ENCODE data around the gene KRTAP13-2.

The KRTAP13-2 gene

GRCh38 chr21:30372139-30372770 lies at the start of gene KRTAP13-2:
TSS of gene KRTAP13-2 (minus strand) at chr21:30372271. CDS start at chr21:30372213, 58 bp downstream.
- no peak for DNase-seq (ENCODE audit: low spot score)

- DNase-seq (ENCODE audit: low spot score): no peak
Measured at GRCh38 chr21:30415993-30416392, 43.9 kb upstream of the KRTAP13-2 start.

GRCh38 chr21:30408782-30409494 lies 36.9 kb upstream of the KRTAP13-2 start:
- no peak for DNase-seq (ENCODE audit: low spot score)

GRCh38 chr21:30395731-30396130 lies 23.7 kb upstream of the KRTAP13-2 start, which contains the start of gene KRTAP13-1:
TSS of gene KRTAP13-1 (plus strand) at chr21:30396031. CDS start at chr21:30396087, 56 bp downstream.
- no peak for DNase-seq (ENCODE audit: low spot score)

- DNase-seq (ENCODE audit: low spot score): no peak
Measured at GRCh38 chr21:30391492-30392025, 19.5 kb upstream of the KRTAP13-2 start.

GRCh38 chr21:30382201-30382600 lies 10.1 kb upstream of the KRTAP13-2 start:
- no peak for DNase-seq (ENCODE audit: low spot score)

- no peak for DNase-seq (ENCODE audit: low spot score)
Measured at GRCh38 chr21:30355906-30356305, 16.2 kb downstream of the KRTAP13-2 start.

GRCh38 chr21:30354308-30355005 lies 17.6 kb downstream of the KRTAP13-2 start:
- DNase-seq (ENCODE audit: low spot score): no peak

- no peak for DNase-seq (ENCODE audit: low spot score)
Measured at GRCh38 chr21:30351534-30351933, 20.5 kb downstream of the KRTAP13-2 start.

GRCh38 chr21:30349572-30349971 lies 22.5 kb downstream of the KRTAP13-2 start:
- DNase-seq (ENCODE audit: low spot score): no peak

- no peak for DNase-seq (ENCODE audit: low spot score)
Measured at GRCh38 chr21:30348506-30348905, 23.6 kb downstream of the KRTAP13-2 start, which contains the start of gene KRTAP23-1. TSS of gene KRTAP23-1 (minus strand) at chr21:30348606. CDS start at chr21:30348606, 0 bp downstream.

- DNase-seq (ENCODE audit: low spot score): no peak
Measured at GRCh38 chr21:30345014-30345413, 27.1 kb downstream of the KRTAP13-2 start.

- DNase-seq (ENCODE audit: low spot score): peak; percentile 10
Measured at GRCh38 chr21:30340714-30341573, 31.1 kb downstream of the KRTAP13-2 start.

GRCh38 chr21:30338717-30339116 lies 33.4 kb downstream of the KRTAP13-2 start:
- DNase-seq (ENCODE audit: low spot score): no peak

- no peak for DNase-seq (ENCODE audit: low spot score)
Measured at GRCh38 chr21:30337772-30338171, 34.3 kb downstream of the KRTAP13-2 start.

- no peak for DNase-seq (ENCODE audit: low spot score)
Measured at GRCh38 chr21:30337276-30337744, 34.8 kb downstream of the KRTAP13-2 start, which contains the start of gene KRTAP27-1. TSS of gene KRTAP27-1 (minus strand) at chr21:30337694. CDS start at chr21:30337668, 26 bp downstream.

GRCh38 chr21:30336596-30336995 lies 35.5 kb downstream of the KRTAP13-2 start:
- DNase-seq (ENCODE audit: low spot score): no peak

- no peak for DNase-seq (ENCODE audit: low spot score)
Measured at GRCh38 chr21:30333736-30334135, 38.3 kb downstream of the KRTAP13-2 start.

GRCh38 chr21:30332681-30333080 lies 39.4 kb downstream of the KRTAP13-2 start:
- DNase-seq (ENCODE audit: low spot score): no peak

- no peak for DNase-seq (ENCODE audit: low spot score)
Measured at GRCh38 chr21:30329203-30329875, 42.7 kb downstream of the KRTAP13-2 start.

GRCh38 chr21:30326390-30326789 lies 45.7 kb downstream of the KRTAP13-2 start:
- DNase-seq (ENCODE audit: low spot score): no peak
